ENCODE measurements around the gene SRCAP.

The SRCAP gene

DNA sequence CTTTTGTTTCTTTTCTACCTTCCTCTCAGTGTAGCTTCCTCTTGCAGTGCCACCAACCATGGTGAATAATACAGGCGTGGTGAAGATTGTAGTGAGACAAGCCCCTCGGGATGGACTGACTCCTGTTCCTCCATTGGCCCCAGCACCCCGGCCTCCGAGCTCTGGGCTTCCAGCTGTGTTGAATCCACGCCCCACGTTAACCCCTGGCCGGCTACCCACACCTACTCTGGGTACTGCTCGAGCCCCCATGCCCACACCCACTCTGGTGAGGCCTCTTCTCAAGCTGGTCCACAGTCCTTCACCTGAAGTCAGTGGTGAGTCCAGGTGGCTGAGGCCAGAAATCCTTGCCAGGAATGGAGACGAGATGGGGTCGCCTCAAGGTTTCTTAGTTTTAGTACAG lies 23.9 kb downstream of the SRCAP start:
- DNase-seq (ENCODE audit: low read depth), result no peak
- no peak overlapping the region for H3K4me3 ChIP-seq (ENCODE audit: low read depth, low read length)
- TF ChIP-seq, protein P1, sequence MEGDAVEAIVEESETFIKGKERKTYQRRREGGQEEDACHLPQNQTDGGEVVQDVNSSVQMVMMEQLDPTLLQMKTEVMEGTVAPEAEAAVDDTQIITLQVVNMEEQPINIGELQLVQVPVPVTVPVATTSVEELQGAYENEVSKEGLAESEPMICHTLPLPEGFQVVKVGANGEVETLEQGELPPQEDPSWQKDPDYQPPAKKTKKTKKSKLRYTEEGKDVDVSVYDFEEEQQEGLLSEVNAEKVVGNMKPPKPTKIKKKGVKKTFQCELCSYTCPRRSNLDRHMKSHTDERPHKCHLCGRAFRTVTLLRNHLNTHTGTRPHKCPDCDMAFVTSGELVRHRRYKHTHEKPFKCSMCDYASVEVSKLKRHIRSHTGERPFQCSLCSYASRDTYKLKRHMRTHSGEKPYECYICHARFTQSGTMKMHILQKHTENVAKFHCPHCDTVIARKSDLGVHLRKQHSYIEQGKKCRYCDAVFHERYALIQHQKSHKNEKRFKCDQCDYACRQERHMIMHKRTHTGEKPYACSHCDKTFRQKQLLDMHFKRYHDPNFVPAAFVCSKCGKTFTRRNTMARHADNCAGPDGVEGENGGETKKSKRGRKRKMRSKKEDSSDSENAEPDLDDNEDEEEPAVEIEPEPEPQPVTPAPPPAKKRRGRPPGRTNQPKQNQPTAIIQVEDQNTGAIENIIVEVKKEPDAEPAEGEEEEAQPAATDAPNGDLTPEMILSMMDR (IDR thresholded peaks at IDR 0.05; ENCODE audit: insufficient read depth, low read depth, low read length, missing control alignments), result no peak

- TF ChIP-seq, protein P1 (IDR thresholded peaks at IDR 0.05; ENCODE audit: insufficient read depth, low read depth, low read length, missing control alignments), result no peak
- DNase-seq (ENCODE audit: low read depth), result no peak
- no peak overlapping the region for H3K4me3 ChIP-seq (ENCODE audit: low read depth, low read length)
Measured at GRCh38 chr16:30723725-30724355, 24.9 kb downstream of the SRCAP start.

- DNase-seq (ENCODE audit: low read depth), result no peak
- H3K4me3 ChIP-seq (ENCODE audit: low read depth, low read length), result no peak overlapping the region
- TF ChIP-seq, protein P1 (IDR thresholded peaks at IDR 0.05; ENCODE audit: insufficient read depth, low read depth, low read length, missing control alignments), result no peak
Measured at GRCh38 chr16:30724641-30725417, 25.9 kb downstream of the SRCAP start.

GRCh38 chr16:30725418-30725792 lies 26.4 kb downstream of the SRCAP start:
- TF ChIP-seq, protein P1 (IDR thresholded peaks at IDR 0.05; ENCODE audit: insufficient read depth, low read depth, low read length, missing control alignments), result no peak
- no peak overlapping the region for H3K4me3 ChIP-seq (ENCODE audit: low read depth, low read length)
- DNase-seq (ENCODE audit: low read depth), result no peak

GRCh38 chr16:30728321-30728720 lies 29.4 kb downstream of the SRCAP start:
- TF ChIP-seq, protein P1 (IDR thresholded peaks at IDR 0.05; ENCODE audit: insufficient read depth, low read depth, low read length, missing control alignments), result no peak
- no peak for DNase-seq (ENCODE audit: low read depth)
- no peak overlapping the region for H3K4me3 ChIP-seq (ENCODE audit: low read depth, low read length)

DNA sequence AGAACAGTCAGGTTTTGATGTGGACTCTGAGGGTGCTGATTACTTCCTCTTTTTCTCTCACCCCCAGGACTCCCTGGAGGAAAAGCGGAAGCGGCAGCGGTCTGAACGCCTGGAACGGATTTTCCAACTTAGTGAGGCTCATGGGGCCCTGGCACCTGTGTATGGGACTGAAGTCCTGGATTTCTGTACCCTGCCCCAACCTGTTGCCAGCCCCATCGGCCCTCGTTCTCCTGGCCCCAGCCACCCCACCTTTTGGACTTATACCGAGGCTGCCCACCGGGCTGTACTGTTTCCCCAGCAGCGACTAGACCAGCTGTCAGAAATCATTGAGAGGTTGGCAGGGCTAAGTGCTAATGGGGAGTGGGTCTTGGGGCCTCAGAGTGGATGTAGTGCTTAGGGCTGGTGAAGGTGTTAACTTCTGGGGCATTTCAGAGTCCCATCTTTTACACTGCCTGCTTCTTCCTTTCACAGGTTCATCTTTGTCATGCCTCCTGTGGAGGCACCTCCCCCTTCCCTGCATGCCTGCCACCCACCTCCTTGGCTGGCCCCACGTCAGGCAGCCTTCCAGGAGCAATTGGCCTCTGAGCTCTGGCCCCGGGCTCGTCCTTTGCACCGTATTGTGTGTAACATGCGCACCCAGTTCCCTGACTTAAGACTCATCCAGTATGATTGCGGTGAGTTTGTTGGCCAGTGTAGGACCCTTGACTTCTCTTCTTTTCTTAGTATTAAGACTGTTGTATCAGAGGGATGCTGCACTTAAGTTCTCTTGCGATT lies 30.1 kb downstream of the SRCAP start:
- no peak for DNase-seq (ENCODE audit: low read depth)
- no peak overlapping the region for H3K4me3 ChIP-seq (ENCODE audit: low read depth, low read length)
- TF ChIP-seq, protein P1 (IDR thresholded peaks at IDR 0.05; ENCODE audit: insufficient read depth, low read depth, low read length, missing control alignments), result no peak
